Measurements from ENCODE around the gene FBXO7.

Gene FBXO7

DNA sequence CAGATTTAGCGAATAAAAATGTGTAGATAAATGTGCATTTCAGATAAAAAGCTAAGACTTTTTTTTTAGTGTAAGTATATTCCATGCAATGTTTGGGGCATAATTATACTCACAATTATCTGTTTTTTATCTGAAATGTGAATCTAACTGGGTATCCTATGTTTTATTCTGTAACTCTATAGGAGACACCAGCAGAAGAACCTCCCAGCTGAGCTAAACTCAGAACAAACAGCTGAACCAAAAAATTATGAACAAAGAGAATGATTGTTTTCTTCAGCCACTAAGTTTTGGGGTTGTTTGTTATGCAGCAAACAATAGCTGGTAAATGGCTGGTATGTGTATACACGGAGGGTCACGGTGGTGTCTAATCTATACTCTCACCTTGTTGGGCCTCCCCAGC lies 42.9 kb downstream of the FBXO7 start:
- no peak for TF ChIP-seq CTCF (conservative IDR thresholded peaks at IDR 0.05; ENCODE audit: low read depth, low read length)
- no peak for DNase-seq (ENCODE audit: low read depth)
- no peak overlapping the region for H3K4me3 ChIP-seq (ENCODE audit: low read length)

GRCh38 chr22:32517921-32518320 lies 43.3 kb downstream of the FBXO7 start:
- no peak overlapping the region for H3K4me3 ChIP-seq (ENCODE audit: low read length)
- DNase-seq (ENCODE audit: low read depth): no peak
- no peak for TF ChIP-seq CTCF (conservative IDR thresholded peaks at IDR 0.05; ENCODE audit: low read depth, low read length)

DNA sequence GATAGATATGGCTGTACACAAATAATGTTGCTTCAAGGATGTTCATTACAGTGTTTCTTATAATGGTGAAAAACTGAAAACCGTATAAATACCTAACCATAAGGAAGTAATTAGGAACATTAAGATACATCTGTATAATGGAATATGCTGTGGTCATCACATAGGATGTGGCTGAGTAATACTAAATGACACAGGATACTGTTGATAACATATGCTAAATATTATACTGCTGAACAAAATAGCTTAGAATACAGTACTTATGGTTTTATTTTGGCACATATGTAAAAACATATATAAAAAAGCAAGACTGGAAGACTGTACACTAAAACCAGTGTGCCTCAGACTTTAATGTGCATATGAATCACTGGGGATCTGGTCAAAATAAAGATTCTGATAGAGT lies 43.8 kb downstream of the FBXO7 start:
- TF ChIP-seq CTCF (conservative IDR thresholded peaks at IDR 0.05; ENCODE audit: low read depth, low read length): no peak
- no peak for DNase-seq (ENCODE audit: low read depth)
- no peak overlapping the region for H3K4me3 ChIP-seq (ENCODE audit: low read length)

DNA sequence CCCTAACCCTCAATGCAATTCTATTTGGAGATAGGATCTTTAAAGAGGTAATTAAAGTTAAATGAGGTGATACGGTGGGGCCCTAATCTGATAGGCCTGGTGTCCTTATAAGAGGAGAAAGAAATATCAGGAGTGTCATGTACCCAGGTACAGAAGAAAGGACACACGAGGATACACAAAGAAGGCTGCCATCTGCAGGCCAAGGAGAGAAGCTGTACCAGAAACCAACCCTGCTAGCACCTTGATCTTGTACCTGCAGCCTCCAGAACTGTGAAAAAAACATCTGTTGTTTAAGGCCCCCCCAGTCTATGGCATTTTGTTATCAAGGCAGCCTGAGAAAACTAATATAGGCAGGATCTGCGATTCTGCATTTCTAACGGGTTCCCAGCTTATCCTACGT lies 44.2 kb downstream of the FBXO7 start:
- no peak overlapping the region for H3K4me3 ChIP-seq (ENCODE audit: low read length)
- TF ChIP-seq CTCF (conservative IDR thresholded peaks at IDR 0.05; ENCODE audit: low read depth, low read length): peak; percentile 38
- no peak for DNase-seq (ENCODE audit: low read depth)

GRCh38 chr22:32520612-32521011 lies 46.0 kb downstream of the FBXO7 start:
- TF ChIP-seq CTCF (conservative IDR thresholded peaks at IDR 0.05; ENCODE audit: low read depth, low read length): no peak
- DNase-seq (ENCODE audit: low read depth): no peak
- no peak overlapping the region for H3K4me3 ChIP-seq (ENCODE audit: low read length)

GRCh38 chr22:32522237-32522636 lies 47.6 kb downstream of the FBXO7 start:
- no peak for DNase-seq (ENCODE audit: low read depth)

DNA sequence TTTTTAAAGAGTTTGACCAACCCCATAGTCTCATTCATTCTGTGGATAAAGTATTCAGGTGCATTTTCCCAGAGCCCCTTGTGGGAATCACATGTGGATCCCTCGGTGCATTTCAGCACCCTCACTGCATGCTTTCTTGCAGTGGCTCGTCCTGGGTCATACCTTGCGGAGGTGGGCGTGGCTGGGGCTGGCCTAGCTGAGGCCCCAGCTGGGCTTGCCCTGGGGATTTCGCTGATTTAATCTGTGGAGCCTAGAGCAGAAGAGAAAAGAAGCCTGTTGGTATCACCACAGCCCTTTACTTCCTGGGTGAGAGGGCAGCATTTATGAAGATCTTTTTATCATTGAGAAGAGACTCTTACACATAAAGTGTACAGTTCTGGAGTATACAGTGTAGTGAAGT lies 53.1 kb downstream of the FBXO7 start:
- TF ChIP-seq CTCF (conservative IDR thresholded peaks at IDR 0.05; ENCODE audit: low read depth, low read length): no peak
- no peak overlapping the region for H3K4me3 ChIP-seq (ENCODE audit: low read length)
- no peak for DNase-seq (ENCODE audit: low read depth)

More at GRCh38 chr22:32522237-32522636, 47.6 kb downstream of the FBXO7 start:
- H3K4me3 ChIP-seq (ENCODE audit: low read length): no peak overlapping the region
- TF ChIP-seq CTCF (conservative IDR thresholded peaks at IDR 0.05; ENCODE audit: low read depth, low read length): no peak
